ENCODE measurements around the gene CYP8B1.
"Not testable (repeated sequence)": the region's sequence is repeated elsewhere in the genome, so short reads cannot be mapped to it uniquely, and the experiment has no call there.

The CYP8B1 gene

GRCh38 chr3:42886294-42886822 lies 10.7 kb upstream of the CYP8B1 start:
- no peak for DNase-seq (ENCODE audit: low read depth)

- no peak for DNase-seq (ENCODE audit: low read depth)
Measured at GRCh38 chr3:42884324-42884723, 8.6 kb upstream of the CYP8B1 start.

DNA sequence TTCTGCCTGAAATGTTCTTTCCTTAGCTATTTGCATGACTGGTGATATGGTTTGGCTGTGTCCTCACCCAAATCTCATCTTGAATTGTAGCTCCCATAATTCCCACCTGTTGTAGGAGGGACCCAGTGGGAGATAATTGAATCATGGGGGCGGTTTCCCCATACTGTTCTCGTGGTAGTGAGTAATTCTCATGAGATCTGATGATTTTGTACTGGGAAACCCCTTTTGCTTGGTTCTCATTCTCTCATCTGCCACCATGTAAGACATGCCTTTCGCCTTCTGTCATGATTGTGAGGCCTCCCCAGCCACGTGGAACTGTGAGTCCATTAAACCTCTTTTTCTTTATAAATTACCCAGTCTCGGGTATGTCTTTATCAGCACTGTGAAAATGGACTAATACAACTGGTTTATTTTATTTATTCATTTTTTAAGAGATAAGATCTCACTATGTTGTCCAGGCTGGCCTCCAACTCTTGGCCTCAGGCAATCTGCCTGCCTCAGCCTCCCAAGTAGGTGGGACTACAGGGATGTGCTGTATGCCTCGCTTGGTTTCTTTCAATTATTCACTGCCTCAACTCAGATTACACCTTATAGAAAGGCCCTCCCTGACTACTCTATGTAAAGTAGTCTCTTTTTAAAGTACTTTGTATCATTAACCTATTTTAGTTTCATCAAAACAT lies 7.7 kb upstream of the CYP8B1 start:
- DNase-seq (ENCODE audit: low read depth): not testable (repeated sequence)

DNA sequence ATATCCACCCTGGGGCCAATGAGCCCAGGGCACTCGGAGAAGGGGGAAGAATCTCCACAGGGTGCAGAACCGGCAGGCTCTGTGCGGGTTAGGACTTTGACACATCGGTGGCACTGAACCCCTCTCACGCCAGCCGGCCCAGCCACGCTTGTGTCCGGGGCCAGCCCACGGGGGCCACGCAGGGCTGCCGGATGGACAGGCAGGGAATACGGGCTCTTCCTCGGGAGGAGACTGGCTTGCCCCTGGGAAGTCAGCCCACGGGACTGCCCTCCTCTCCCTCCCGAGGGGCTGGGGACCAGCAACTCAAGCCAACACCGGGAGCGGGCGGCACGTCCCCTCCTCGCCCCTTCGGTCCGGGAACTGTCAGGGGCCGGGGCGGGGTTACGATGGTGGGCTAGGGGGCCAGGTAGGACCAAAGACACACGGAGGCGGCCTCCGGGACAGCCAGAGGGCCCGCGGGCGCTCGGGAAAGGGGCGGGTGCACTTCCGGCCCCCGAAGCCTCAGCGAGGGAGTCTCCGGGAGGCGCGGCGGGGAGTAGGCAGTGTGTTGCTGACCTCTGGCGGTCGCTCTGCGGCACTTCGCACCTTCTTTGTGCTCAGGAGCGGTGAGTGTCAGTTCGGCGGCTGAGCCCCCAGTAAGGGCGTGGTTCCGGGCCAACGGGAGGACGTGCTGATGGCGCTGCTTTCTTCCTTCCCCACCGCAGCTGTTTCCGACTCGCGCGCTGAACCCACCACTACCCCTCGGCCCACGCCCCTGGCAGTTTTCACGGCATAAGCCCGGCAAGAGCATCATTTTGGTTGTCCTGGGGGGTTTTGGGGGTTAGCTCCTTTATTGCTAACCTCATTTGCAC lies 5.1 kb upstream of the CYP8B1 start:
- DNase-seq (ENCODE audit: low read depth): peak; percentile 80

GRCh38 chr3:42880183-42880582 lies 4.5 kb upstream of the CYP8B1 start:
- DNase-seq (ENCODE audit: low read depth): no peak

DNA sequence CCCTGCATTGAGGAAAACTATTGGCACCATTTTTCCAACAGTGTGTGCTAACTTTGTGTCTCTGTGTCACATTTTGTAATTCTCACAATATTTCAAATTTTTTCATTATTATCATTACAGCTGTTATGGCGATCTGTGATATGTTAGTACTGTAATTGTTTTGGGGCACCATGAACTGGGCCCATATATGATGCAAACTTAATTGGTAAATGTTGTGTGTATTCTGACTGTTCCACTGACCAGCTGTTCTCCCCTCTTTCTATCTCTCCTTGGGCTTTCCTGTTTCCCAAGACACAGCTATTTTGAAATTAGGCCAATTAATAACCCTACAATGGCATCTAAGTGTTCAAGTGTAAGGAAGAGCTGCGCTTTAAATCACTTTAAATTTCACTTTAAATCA lies 2.2 kb upstream of the CYP8B1 start:
- no peak for DNase-seq (ENCODE audit: low read depth)

- no peak for DNase-seq (ENCODE audit: low read depth)
Measured at GRCh38 chr3:42876940-42877720, 1.5 kb upstream of the CYP8B1 start.

DNA sequence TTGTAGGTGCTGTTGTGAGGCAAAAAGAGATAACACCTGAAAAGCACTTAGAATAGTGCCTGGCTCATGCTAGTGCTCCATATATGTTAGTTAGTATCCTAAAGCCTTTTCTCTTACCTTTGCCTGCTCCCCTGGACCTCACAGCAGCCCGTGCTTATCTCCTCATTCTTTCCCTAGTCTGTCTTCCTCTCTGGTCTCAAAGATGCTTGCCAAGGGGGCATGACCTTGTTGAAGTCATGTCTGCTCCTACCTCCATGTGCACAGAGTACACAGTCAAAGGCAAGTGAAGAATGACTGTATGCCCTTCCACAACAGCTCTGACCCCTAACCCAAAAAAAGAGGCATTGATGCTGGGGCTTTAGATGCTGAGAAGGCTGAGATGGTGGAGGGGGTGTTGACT lies 722 bp upstream of the CYP8B1 start:
- DNase-seq (ENCODE audit: low read depth): no peak

DNA sequence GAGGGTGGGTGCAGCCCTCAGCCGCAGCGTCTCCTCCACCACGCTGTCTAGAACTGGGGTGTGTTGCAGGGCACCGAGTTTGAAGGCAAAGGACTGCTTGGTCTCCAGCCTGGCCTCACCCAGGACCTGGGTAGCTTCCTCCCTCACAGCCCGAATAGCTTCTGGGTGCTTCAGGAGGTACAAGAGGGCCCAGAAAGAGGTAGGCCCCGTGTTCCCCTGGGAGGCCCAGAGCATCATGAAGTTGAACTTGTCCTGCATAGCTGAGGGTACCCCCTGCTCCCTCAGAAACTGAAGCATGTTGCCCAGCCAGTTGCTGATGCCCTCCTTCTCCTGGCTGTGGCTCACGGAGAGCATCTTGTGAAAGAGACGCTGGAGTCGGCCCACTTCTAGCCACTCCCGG lies 930 bp downstream of the CYP8B1 start:
- no peak for DNase-seq (ENCODE audit: low read depth)

- DNase-seq (ENCODE audit: low read depth): no peak
Measured at GRCh38 chr3:42873221-42873982, 2.3 kb downstream of the CYP8B1 start.

GRCh38 chr3:42872718-42873117 lies 3.0 kb downstream of the CYP8B1 start:
- DNase-seq (ENCODE audit: low read depth): no peak

- no peak for DNase-seq (ENCODE audit: low read depth)
Measured at GRCh38 chr3:42871592-42872196, 4.0 kb downstream of the CYP8B1 start.

GRCh38 chr3:42868841-42869240 lies 6.8 kb downstream of the CYP8B1 start:
- no peak for DNase-seq (ENCODE audit: low read depth)

DNA sequence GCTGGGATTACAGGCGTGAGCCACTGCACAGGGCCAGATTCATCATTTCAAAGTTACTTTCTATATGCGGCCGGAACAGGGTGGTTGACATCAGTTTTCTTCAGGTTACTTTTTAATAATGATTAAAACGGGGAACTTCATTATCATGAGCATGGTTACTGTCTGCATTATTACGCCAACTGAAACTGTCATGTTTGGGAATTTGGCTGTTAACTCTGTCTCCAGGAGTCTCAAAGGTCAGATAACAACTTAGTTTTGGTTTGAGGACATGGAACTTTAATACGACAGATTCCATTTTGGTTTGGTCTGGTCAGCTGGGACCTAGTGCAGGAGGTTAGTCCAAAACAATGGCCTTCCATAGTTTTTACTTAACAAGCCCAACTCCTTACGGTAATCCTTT lies 8.5 kb downstream of the CYP8B1 start:
- no peak for DNase-seq (ENCODE audit: low read depth)

- no peak for DNase-seq (ENCODE audit: low read depth)
Measured at GRCh38 chr3:42865256-42865655, 10.4 kb downstream of the CYP8B1 start.

GRCh38 chr3:42864321-42864950 lies 11.2 kb downstream of the CYP8B1 start:
- DNase-seq (ENCODE audit: low read depth): no peak

- no peak for DNase-seq (ENCODE audit: low read depth)
Measured at GRCh38 chr3:42856544-42856943, 19.1 kb downstream of the CYP8B1 start.

DNA sequence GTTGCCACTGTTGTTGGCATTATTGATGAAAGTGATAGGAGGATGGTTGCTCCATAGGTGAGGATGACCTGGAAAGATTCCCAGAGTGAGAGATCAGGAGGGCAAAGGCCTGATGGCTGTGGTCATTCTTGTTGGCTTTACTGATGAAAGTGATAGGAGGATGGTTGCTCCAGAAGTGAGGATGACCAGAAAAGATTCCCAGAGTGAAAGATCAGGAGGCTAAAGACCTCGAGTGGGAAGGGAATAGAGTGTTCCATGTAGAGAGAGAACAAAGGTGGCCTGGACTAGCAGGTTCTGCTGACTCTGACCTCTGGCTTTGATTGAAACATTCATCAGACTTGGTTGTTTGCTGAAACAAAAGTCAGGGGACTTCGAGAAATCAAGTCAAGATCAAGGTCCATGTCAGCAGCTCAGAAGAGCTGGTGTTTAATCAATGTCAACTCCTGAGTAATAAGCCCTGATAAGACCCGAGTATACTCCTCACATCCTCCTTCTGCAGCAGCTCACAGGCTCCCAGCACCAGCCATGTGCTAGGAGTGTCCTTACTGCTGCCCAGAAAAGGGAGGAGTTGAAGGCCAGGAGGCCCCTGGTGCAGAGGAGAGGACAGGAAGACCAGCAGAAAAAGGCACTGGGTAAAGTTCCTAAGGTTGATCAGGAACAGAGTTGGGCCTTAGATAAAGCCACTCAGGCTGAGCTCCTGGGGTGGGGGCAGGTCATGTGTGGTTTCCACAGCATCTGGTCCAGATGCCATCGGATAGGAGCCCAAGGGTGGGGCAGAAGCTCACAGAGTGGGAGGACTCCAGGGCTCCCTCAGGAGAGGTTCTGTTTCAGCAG lies 19.9 kb downstream of the CYP8B1 start:
- no peak for DNase-seq (ENCODE audit: low read depth)

DNA sequence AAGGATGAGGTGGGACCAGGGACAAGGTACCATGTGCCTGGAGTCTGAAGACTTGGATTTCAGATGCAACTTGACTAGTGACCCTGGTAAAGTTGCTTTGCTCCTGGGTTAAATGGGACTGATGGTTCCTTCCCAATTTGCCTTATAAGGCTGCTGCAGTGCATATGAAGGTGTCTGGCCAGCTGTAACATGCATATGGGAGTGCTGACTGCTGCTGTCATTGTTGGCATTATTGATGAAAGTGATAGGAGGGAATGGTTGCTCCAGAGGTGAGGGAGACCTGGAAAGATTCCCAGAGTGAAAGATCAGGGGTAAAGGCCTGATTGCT lies 20.5 kb downstream of the CYP8B1 start:
- no peak for DNase-seq (ENCODE audit: low read depth)

- DNase-seq (ENCODE audit: low read depth): no peak
Measured at GRCh38 chr3:42853739-42854302, 21.9 kb downstream of the CYP8B1 start.

Data from activated gamma-delta T cell treated with anti-CD3 and anti-CD28 coated beads, Interleukin-2, amount 50 U/mL, for 16 hours (primary cell).